Endothelial cell of umbilical vein (primary cell): ENCODE results near the gene CIB4. TPM values are rescaled to one million over a fixed set of nuclear protein-coding genes. Genes with fewer than 3 reads are reported as not detected.

Source experiments
- BruUV-seq: library from RNA; stranded (reverse); fragments of 400-500 nt; replicated peaks from 2 replicates; lab custom pipeline; 2021; lab: Mats Ljungman, UMichigan
- CTCF ChIA-PET: fragments of 300-600, 350-600 bp; sonication (Branson Sonifier 250); formaldehyde crosslinking; loops from one replicate; lab custom pipeline; 2021; ENCODE audit warnings: antibody characterized with exemption, inconsistent platforms; lab: Charles Lee
- POLR2A ChIA-PET: fragments of 300-600, 350-600 bp; sonication (Branson Sonifier 250); formaldehyde crosslinking; loops from one replicate; lab custom pipeline; 2021; ENCODE audit warnings: antibody characterized with exemption, inconsistent platforms; lab: Charles Lee
- DNase-seq: peaks from one replicate; pipeline ENCODE4 v3.0.0-alpha.2; 2011; ENCODE audit warnings: low read depth, low spot score
- FAIRE-seq: peaks from 2 replicates; lab custom pipeline; 2011; peaks lifted over from hg19 to GRCh38; lab: Jason Lieb, UNC
- H2AFZ ChIP-seq: 2 replicates; pipeline ENCODE4 v1.6.0; 2012; ENCODE audit warnings: low read depth, low read length, control low read depth, inconsistent platforms
- H3K27ac ChIP-seq: 2 replicates; pipeline ENCODE4 v1.5.1; 2011; ENCODE audit warnings: low read depth, mild to moderate bottlenecking, control low read depth, low read length, moderate library complexity; ENCODE audit not compliant: insufficient read depth
- H3K27me3 ChIP-seq, 2 experiments: 2 replicates each; pipeline versions ENCODE4 v1.6.0 to v1.6.1; 2011; ENCODE audit warnings: low read length in 2 of 2, mixed read lengths in 1 of 2; ENCODE audit not compliant: control insufficient read depth in 2 of 2, insufficient read depth in 2 of 2
- H3K36me3 ChIP-seq, 2 experiments: 2 replicates in 1 of 2; 3 replicates in 1 of 2; pipeline ENCODE4 v1.5.1; 2011; ENCODE audit warnings: low read length in 2 of 2, mild to moderate bottlenecking in 1 of 2, moderate library complexity in 1 of 2; ENCODE audit not compliant: control insufficient read depth in 2 of 2, insufficient read depth in 2 of 2; ENCODE audit errors: extremely low read depth in 1 of 2
- H3K4me1 ChIP-seq: 3 replicates; pipeline ENCODE4 v1.5.1; 2011; ENCODE audit warnings: mild to moderate bottlenecking, low read length; ENCODE audit not compliant: control insufficient read depth, insufficient read depth; ENCODE audit errors: extremely low read depth
- H3K4me2 ChIP-seq: 2 replicates; pipeline ENCODE4 v1.6.1; 2011; ENCODE audit warnings: low read length, control low read depth, mixed read lengths; ENCODE audit not compliant: insufficient read depth
- H3K4me3 ChIP-seq, 3 experiments: fragments of 200-600 bp in 1 of 3; sonication (generic), shearing (Covaris generic) in 1 of 3; replicated peaks in 1 of 3; 2 replicates each; pipeline ENCODE4 v1.5.1; 2011 to 2016; ENCODE audit warnings: control low read depth in 3 of 3, low read length in 3 of 3, mild to moderate bottlenecking in 2 of 3, inconsistent platforms in 1 of 3, low read depth in 1 of 3, moderate library complexity in 1 of 3; ENCODE audit not compliant: insufficient read depth in 1 of 3
- H3K79me2 ChIP-seq: 2 replicates; pipeline ENCODE4 v1.6.0; 2012; ENCODE audit warnings: low read length, inconsistent platforms; ENCODE audit not compliant: control insufficient read depth, insufficient read depth
- H3K9ac ChIP-seq: replicated peaks from 2 replicates; pipeline ENCODE3; 2011; ENCODE audit warnings: low read length, control low read depth; ENCODE audit not compliant: insufficient read depth; ENCODE audit errors: extremely low read depth
- H3K9me1 ChIP-seq: replicated peaks from 3 replicates; pipeline ENCODE4 v1.6.0; 2011; ENCODE audit warnings: mild to moderate bottlenecking, low read length; ENCODE audit not compliant: control insufficient read depth, insufficient read depth; ENCODE audit errors: extremely low read depth
- H3K9me3 ChIP-seq: replicated peaks from 2 replicates; pipeline ENCODE4 v1.5.1; 2012; ENCODE audit warnings: low read length, inconsistent platforms; ENCODE audit not compliant: control insufficient read depth, insufficient read depth
- H4K20me1 ChIP-seq: replicated peaks from 2 replicates; pipeline ENCODE3; 2011; ENCODE audit warnings: mild to moderate bottlenecking, low read length; ENCODE audit not compliant: control insufficient read depth, insufficient read depth; ENCODE audit errors: extremely low read depth
- EZH2 ChIP-seq: IDR thresholded peaks from 2 replicates; pipeline ENCODE4 v1.6.1; 2012; ENCODE audit warnings: borderline replicate concordance, low read depth, mild to moderate bottlenecking, moderate library complexity, low read length, inconsistent platforms; ENCODE audit not compliant: severe bottlenecking
- FOS ChIP-seq: IDR thresholded peaks from 2 replicates; pipeline ENCODE4 v1.6.1; 2011; ENCODE audit warnings: mild to moderate bottlenecking, low read length, moderate library complexity, borderline replicate concordance; ENCODE audit not compliant: insufficient read depth
- GATA2 ChIP-seq: IDR thresholded peaks from 2 replicates; pipeline ENCODE4 v1.7.0; 2011; ENCODE audit warnings: low read depth, mild to moderate bottlenecking, moderate library complexity, mixed read lengths, low read length; ENCODE audit not compliant: insufficient read length, insufficient read depth
- JUN ChIP-seq: IDR thresholded peaks from 2 replicates; pipeline ENCODE4 v1.6.1; 2011; ENCODE audit warnings: borderline replicate concordance, low read depth; ENCODE audit not compliant: insufficient read length, insufficient read depth
- MAX ChIP-seq: IDR thresholded peaks from 2 replicates; pipeline ENCODE4 v1.6.1; 2011; ENCODE audit not compliant: insufficient read depth, insufficient read length
- MYC ChIP-seq: IDR thresholded peaks from one replicate; pipeline ENCODE4 v1.6.1; 2011; ENCODE audit warnings: mild to moderate bottlenecking, low read depth, low read length
- POLR2AphosphoS5 ChIP-seq: IDR thresholded peaks from 2 replicates; pipeline ENCODE4 v1.6.1; 2012; ENCODE audit warnings: low read depth, mild to moderate bottlenecking, control low read depth, low read length, moderate library complexity; ENCODE audit not compliant: insufficient read depth
- dilution Hi-C: fragments of 300-500 bp; cut with MboI; formaldehyde crosslinking; loops from one replicate; pipeline ENCODE4 v1.15.0; 2019; ENCODE audit warnings: low sequenced_read_pairs; ENCODE audit not compliant: extremely low pct_ligation_motif_present
- intact Hi-C: fragments of 100-400 bp; cut with micrococcal nuclease; formaldehyde crosslinking; loops from one replicate; pipeline ENCODE4 v1.10.0; 2022
- polyA plus RNA-seq, 4 experiments: library from polyadenylated mRNA; depleted of rRNA in 3 of 4; stranded (reverse) in 3 of 4; unstranded in 1 of 4; fragments of >200 nt; gene quantifications; 2 replicates each; pipeline versions ENCODE4 v1.2.1 to v1.2.3, GENCODE V29; 2011 to 2012; ENCODE audit warnings: missing spikeins in 1 of 4
- total RNA-seq: library from RNA; stranded (reverse); gene quantifications from 2 replicates; pipeline ENCODE4 v1.2.3, GENCODE V29; 2021
- TF ChIP-seq, protein P1 (sequence below), 2 donors: IDR thresholded peaks; 1 replicate in 1 of 2; 2 replicates in 1 of 2; pipeline ENCODE4 v1.5.1; 2011; ENCODE audit warnings: low read length in 2 of 2, mild to moderate bottlenecking in 2 of 2, moderate library complexity in 2 of 2, control low read depth in 1 of 2, inconsistent platforms in 1 of 2, low read depth in 1 of 2; ENCODE audit not compliant: insufficient read depth in 1 of 2; ENCODE audit errors: extremely low read depth in 1 of 2

Gene CIB4
- total and polyA plus RNA-seq, 2 donors (not counting 3 experiments of a cell fraction or from before 2014, with no cell fraction given): not detected

DNA sequence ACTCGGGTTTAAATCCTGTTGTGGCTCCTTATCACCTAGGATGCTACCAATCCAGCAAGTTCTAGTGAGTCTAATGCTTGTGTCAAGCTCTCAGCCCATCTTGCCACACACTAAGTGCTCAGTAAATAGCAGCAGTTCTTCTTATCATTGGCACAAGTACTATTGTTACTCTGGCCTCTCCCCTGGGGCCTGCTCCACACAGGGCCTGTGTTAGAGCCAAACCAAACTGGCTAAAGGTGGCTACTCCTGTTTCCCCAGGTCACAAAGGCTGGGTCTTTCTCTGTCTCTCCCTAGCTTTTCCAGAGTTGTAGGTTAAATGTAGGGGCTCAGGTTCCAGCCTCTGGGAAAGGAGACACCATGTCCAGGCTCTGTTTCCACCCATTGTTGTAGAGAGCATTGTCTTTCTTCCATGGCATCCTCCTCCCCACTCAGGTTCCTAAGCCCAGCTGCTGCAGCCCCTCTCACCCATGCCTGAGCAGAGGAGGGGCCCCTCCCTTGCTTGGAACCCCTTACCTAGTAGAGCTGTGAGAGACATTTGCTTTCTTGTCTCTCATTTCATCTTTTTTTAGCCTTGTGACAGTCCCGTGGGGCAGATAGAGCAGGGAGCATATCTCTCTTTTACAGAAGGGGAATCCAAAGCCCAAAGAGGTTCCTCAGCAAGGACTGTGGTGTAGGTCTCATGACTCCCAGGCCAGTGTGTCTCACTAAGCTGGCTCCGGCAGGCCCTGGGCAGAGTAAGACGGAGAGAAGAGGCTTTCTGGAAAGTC lies 106.9 kb downstream of the CIB4 start:
- dilution Hi-C loops: no loop called here
- Histone ChIP-seq H3K4me3 (no peak overlapping the region), H3K9ac (no peak overlapping the region), H3K9me3 (no peaks in the 10 kb centered on the region), H3K36me3 (no peaks in the 10 kb centered on the region), H4K20me1 (no peaks in the 10 kb centered on the region), H3K4me1 (peaks cover 4% of the 10 kb centered on the region), H2AFZ (no peak overlapping the region), H3K79me2 (no peaks in the 10 kb centered on the region), H3K27me3 (no peaks in the 10 kb centered on the region), H3K4me2 (no peak overlapping the region), H3K27ac (no peak overlapping the region), H3K9me1 (no peaks in the 10 kb centered on the region)
- no peak for FAIRE-seq
- CTCF ChIA-PET: interaction anchor here (2.0 kb wide), 1 partner anchor 44 kb away, joined by 4 read pairs; no protein-coding TSS in a partner anchor
- POLR2A ChIA-PET: no interaction called here
- no peak for DNase-seq
- intact Hi-C loops: loop anchor here (5.0 kb wide), 1 partner anchor 43 kb away; no protein-coding TSS in a partner anchor
- TF ChIP-seq, protein P1, sequence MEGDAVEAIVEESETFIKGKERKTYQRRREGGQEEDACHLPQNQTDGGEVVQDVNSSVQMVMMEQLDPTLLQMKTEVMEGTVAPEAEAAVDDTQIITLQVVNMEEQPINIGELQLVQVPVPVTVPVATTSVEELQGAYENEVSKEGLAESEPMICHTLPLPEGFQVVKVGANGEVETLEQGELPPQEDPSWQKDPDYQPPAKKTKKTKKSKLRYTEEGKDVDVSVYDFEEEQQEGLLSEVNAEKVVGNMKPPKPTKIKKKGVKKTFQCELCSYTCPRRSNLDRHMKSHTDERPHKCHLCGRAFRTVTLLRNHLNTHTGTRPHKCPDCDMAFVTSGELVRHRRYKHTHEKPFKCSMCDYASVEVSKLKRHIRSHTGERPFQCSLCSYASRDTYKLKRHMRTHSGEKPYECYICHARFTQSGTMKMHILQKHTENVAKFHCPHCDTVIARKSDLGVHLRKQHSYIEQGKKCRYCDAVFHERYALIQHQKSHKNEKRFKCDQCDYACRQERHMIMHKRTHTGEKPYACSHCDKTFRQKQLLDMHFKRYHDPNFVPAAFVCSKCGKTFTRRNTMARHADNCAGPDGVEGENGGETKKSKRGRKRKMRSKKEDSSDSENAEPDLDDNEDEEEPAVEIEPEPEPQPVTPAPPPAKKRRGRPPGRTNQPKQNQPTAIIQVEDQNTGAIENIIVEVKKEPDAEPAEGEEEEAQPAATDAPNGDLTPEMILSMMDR (IDR thresholded peaks at IDR 0.05; ENCODE audit: extremely low read depth in 1 of 2, insufficient read depth in 1 of 2, low read depth in 1 of 2, low read length in 2 of 2): no peak
- no peak for TF ChIP-seq GATA2
- no peak for TF ChIP-seq JUN
- BruUV-seq: no TSS peak

- intact Hi-C loops (loop anchor here (5.0 kb wide), 1 partner anchor 44 kb away; no protein-coding TSS in a partner anchor), dilution Hi-C loops (no loop called here)
- no peaks in the 10 kb centered on the region for H3K27me3 ChIP-seq
- H3K79me2 ChIP-seq: no peaks in the 10 kb centered on the region
- FAIRE-seq (no peak), DNase-seq (no peak)
- H3K27ac ChIP-seq: no peak overlapping the region
- no peaks in the 10 kb centered on the region for H3K9me1 ChIP-seq
- no TSS peak for BruUV-seq
- H2AFZ ChIP-seq: no peak overlapping the region
- ChIA-PET CTCF (interaction anchor here (2.9 kb wide), 1 partner anchor 44 kb away, joined by 10 read pairs; no protein-coding TSS in a partner anchor), POLR2A (no interaction called here)
- H3K4me2 ChIP-seq: no peak overlapping the region
- TF ChIP-seq FOS: no peak
- no peak for TF ChIP-seq GATA2
- no peak for TF ChIP-seq POLR2AphosphoS5
- TF ChIP-seq EZH2: no peak
- TF ChIP-seq MYC: no peak
- TF ChIP-seq MAX: no peak
- TF ChIP-seq, protein P1 (IDR thresholded peaks at IDR 0.05; ENCODE audit: extremely low read depth in 1 of 2, insufficient read depth in 1 of 2, low read depth in 1 of 2, low read length in 2 of 2): no peak
- no peak for TF ChIP-seq JUN
- no peak overlapping the region for H3K9ac ChIP-seq
- H3K36me3 ChIP-seq: no peaks in the 10 kb centered on the region
- no peak overlapping the region for H3K4me3 ChIP-seq
- no peaks in the 10 kb centered on the region for H3K9me3 ChIP-seq
- peaks cover 4% of the 10 kb centered on the region for H3K4me1 ChIP-seq
- H4K20me1 ChIP-seq: no peaks in the 10 kb centered on the region
Measured at GRCh38 chr2:26533661-26534060, 107.5 kb downstream of the CIB4 start.
